ENCODE results near the gene KIF2C.

DNA sequence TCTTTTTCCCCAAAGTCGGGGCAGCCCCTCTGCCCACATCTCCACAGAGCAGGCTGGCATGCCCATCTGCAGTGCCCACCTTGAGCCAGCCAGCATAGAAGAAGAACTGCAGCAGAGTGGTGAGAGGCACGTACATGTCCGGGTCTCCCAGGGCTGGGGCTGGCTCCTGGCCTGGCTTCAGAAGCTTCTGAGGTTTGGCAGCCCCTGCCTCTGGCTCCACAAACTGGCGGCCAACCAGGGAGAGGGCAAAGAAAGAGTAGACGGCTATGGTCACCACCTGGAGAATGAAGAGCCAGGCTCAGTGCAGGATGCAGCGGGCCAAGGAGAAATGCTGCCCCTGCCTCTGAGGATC is 45.4 kb downstream of the KIF2C start:
- TF ChIP-seq, protein P1, sequence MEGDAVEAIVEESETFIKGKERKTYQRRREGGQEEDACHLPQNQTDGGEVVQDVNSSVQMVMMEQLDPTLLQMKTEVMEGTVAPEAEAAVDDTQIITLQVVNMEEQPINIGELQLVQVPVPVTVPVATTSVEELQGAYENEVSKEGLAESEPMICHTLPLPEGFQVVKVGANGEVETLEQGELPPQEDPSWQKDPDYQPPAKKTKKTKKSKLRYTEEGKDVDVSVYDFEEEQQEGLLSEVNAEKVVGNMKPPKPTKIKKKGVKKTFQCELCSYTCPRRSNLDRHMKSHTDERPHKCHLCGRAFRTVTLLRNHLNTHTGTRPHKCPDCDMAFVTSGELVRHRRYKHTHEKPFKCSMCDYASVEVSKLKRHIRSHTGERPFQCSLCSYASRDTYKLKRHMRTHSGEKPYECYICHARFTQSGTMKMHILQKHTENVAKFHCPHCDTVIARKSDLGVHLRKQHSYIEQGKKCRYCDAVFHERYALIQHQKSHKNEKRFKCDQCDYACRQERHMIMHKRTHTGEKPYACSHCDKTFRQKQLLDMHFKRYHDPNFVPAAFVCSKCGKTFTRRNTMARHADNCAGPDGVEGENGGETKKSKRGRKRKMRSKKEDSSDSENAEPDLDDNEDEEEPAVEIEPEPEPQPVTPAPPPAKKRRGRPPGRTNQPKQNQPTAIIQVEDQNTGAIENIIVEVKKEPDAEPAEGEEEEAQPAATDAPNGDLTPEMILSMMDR (IDR thresholded peaks at IDR 0.05), result no peak
- TF ChIP-seq POLR2A (IDR thresholded peaks at IDR 0.05), result no peak

Data from uterus (tissue), 2 donors.